Stimulated activated CD4-positive, alpha-beta T cell treated with anti-CD3 and anti-CD28 coated beads, Interleukin-12 subunit alpha, Interleukin-12 subunit beta, amount 100 ng/mL, for 4 hours (primary cell): ENCODE data around the gene FAM219A.
A peak's percentile ranks its signal among the peaks of the same experiment; 100 is the strongest.

ENCODE experiments used
- DNase-seq: peaks from one replicate; pipeline ENCODE4 v3.0.0-alpha.2; 2020

Gene FAM219A

DNA sequence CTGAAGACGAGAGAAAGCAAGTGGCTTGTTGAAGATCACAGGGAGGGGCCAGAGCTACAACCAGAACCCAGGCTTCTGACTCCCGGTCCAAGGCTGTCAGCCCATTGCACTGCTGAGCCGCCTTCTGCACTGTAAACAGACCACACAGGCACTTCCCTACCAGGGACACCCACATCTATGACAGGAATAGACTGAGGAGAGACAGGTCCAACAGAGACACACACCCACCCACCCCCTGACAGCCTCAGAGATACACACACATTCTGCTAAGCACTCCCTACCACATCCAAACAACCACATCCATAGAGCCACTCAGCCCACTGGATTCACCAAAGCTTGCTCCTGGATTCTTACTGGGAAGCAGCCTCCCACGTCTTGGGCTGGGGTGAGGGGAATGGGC, 58.6 kb downstream of the FAM219A start:
- no peak for DNase-seq

DNA sequence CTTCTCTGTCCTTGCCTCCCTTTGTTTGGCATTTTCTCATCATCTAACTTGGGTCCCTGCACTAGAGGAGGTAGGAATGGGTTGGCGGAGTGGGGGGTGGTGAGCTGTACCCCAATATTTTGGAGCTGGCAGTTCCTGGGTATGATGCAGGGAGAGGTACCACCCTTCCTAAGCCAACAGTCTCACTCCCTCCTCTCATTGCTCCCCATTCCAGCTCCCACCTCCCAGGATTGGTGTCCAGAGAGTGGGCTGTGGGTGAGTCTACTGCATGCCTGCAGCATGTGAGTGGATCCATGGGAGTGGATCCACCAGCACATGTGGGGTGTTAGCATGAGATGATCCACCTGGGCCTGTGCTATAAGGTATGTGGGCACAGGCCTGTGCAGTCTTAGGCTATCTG, 59.5 kb downstream of the FAM219A start:
- DNase-seq = no peak

DNA sequence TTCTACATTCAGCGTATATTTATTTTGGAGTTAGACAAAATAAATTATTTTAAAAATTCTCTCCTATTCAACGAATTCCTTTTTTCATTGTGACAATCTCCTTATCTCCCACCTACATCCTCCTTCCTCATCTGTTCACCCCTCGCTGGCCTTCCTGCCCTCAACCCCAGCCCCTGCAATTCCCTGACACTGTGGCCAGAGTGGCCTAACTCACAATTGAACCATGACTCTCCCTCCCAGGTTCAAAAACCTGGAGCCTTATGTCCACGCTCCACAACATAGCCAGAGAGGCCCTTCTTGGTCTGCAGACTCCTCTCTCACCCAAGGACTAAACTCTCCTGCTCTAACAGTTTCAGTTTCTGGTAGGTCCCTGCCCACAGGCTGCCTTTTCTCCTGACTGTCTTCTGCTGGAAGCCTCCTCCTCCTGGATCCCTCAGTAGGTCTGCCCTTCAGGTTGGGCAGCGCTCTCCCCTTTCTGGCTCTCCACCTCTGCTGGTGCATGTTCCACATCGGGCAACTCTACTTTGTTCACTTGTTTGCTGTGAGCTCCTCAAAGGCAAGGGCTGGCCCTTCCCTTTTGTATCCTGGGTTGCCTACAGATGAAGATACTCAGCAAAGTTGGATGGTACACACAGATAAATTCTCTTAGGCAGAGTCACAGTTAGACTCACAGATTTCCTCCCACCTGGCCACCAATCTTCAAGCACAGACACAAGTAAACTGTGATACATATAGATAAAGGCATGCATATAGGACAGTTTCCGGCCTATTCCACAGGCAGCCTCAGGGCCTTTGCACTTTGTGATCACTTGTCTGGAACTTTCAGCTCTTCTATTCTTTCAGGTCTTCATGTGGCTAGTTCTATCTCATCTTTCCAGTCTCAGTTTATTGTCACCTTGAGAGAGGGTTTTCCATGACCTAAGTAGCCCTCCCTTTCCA, 61.8 kb downstream of the FAM219A start:
- no peak for DNase-seq

- no peak for DNase-seq
These were observed 65.9 kb downstream of the FAM219A start for GRCh38 chr9:34392511-34392910.

GRCh38 chr9:34387239-34387638, 71.1 kb downstream of the FAM219A start:
- no peak for DNase-seq

- DNase-seq = no peak
These were observed 71.7 kb downstream of the FAM219A start for GRCh38 chr9:34386656-34387055.

DNA sequence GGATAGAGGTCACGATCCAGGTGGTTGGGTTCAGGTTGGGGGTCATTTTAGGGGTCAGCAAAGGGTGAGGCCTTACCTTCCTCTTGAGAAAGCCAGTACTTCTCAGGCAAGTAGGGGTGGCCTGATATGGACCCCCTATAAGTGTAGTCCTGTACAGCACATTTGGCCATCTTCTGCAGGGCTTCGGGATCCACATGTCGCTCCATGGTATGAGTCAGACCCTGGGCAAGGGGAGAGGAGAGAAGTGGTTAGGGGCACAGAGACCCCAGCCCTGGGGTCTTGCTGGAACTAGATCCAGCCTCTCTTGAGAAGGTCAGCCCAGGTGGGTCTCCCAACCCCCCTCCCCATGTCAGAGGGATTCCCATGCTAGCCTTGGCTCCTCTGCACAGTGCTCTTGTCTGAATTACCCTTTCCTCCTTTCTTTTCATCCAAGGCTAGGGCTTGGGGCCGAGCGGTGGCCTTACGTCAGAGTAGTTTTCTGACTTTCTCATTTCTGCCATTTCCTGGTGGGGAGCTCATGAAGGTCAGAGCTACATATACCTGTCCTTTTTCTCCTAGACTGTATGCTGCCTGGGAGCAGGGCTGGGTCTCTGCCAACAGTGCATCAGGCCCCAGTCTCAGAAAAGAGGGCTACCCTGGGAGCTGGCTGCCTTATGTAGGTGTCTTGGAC, 72.7 kb downstream of the FAM219A start:
- no peak for DNase-seq

DNA sequence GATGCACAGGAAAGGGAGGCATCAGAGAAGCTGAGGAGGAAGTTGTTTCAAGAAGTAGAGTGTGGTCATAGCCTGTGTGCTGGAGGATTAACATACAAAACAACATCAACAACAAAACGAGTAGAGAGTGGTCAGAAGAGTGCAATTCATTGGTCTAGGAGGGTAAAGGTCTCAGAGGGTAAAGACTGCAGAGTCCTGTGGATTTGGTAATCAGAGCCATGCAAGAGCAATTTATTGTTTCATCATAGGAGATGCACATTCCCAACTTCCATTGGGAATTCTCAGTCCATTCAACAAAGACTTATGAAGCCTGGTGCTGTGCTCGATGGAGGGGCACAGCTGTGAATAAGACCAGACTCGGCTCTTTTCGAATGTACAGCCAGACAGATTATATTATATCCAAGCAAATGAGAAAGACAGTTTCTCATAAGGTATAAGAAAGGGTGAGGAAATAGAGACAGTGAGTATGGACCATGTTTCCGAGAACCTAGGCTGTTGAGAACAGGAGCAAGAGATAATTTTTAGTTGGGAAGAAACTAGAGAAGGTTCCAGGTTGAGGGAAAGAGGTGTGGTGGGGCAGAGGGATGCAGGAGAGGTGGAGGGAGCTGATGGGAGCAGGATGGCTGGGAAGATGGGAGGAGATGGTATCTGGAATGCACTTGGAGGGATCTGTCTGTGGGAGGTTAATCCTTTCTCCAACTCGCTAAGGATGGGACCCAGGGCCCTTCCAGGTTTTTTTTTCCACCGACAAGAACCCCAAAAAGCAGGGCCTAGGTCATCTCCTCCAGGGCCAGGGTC, 73.8 kb downstream of the FAM219A start:
- DNase-seq = no peak

- no peak for DNase-seq
These were observed 74.5 kb downstream of the FAM219A start for GRCh38 chr9:34383904-34384303.

DNA sequence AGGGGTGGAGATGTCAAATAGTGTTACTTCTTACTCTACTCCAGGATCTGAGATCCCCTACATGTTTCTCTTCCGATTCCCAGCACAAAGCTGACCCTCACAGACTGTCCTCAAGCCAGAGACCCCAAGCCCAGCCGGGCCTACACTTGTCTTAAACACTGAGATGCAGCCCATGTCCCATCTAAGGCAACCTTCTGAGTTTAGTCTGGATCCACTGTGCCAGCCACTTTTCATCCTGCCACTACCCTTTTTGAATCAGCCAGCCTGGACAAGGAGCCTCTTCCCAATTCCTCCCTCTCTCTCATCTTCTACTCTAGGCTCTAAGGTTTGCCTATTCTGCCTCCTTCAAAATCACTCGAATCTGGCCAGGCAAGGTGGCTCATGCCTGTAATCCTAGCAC, 75.5 kb downstream of the FAM219A start:
- DNase-seq = no peak

- DNase-seq = no peak
These were observed 76.3 kb downstream of the FAM219A start for GRCh38 chr9:34382054-34382453.

GRCh38 chr9:34381323-34381722, 77.0 kb downstream of the FAM219A start:
- no peak for DNase-seq

GRCh38 chr9:34380511-34381315, 77.7 kb downstream of the FAM219A start:
- DNase-seq = peak; percentile 81

GRCh38 chr9:34380034-34380510, 78.3 kb downstream of the FAM219A start:
- DNase-seq = no peak

DNA sequence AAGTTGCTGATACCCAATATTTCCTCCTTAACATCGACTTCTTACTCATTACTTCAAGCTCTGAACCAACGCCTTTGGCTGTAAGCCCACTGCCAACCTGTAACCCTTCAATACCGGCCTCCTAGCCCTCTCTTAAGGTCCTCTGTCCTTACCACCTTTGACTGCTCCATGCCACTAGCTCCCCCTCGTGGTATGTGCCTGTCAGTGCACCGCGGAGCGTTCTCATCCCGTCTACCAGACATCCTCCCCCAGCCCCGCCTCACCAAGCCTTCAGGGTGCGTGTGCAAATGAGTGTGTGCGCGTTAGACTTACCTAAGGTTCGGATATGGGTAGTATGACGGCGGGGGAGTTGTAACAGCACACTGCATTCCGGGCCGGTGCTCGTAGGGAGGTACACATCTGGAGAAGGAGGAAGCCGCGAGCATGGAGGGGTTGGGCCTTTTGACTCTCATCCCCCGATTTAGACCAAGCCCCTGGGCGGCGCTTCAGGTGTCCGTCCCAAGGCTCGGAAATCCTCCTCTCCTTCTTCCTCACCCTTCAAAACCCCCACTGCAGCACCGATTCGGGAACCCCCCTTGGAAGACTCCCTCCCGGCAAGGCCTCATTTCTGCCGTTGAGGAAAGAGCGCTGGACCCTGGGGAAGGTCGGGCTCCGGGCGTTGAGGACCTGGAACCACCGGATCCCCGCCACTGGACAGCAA, 78.9 kb downstream of the FAM219A start:
- DNase-seq = peak; percentile 84

DNA sequence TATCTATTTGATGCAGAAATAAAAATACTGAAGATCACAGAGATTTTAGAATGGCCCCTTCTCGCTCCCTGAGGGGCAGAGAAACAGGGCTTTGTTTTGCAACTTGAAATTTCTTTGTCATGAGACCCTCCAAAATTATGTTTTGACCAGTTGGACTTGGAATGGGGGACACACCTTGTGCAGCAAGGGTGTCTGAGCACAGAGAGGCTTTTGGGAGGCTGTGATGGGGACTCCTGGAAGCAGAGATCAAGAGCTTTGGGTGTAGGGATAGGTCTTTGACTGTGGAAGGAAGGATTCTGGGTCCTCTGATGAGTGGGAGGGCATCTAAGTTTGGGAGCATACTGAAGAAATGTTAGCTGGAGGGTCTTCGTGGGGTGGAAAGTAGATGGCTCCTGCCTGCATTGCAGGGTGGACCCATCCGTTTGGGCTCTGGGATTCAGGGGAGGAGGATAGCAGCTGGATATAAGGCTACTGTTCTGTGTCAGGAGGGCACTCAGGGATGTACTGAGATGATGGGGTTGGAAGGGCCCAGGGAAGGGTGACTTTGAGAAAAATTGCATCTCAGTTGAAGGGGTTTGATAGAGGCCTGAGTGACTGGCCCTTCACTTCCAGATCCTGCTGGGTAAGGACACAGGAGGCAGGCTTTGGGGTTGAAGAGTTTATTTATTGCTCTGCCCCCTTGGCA, 79.9 kb downstream of the FAM219A start:
- DNase-seq = no peak

DNA sequence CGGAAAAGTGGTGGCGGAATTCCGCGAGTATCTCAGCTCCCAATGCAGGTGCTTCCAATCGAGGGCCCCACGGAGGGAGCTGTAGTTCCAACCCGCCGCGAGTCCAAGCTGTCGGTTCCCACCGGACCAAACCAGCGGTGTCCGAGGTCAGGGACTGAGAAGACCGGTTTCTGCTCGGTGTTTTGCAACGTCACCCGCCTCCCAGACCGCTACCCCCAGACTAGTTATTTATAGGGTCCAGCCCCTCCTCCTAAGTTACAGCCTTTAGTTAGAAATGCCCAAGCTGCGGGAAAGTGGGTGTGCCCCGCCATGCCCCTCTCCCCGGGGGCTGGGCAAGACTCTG, 81.0 kb downstream of the FAM219A start:
- no peak for DNase-seq

DNA sequence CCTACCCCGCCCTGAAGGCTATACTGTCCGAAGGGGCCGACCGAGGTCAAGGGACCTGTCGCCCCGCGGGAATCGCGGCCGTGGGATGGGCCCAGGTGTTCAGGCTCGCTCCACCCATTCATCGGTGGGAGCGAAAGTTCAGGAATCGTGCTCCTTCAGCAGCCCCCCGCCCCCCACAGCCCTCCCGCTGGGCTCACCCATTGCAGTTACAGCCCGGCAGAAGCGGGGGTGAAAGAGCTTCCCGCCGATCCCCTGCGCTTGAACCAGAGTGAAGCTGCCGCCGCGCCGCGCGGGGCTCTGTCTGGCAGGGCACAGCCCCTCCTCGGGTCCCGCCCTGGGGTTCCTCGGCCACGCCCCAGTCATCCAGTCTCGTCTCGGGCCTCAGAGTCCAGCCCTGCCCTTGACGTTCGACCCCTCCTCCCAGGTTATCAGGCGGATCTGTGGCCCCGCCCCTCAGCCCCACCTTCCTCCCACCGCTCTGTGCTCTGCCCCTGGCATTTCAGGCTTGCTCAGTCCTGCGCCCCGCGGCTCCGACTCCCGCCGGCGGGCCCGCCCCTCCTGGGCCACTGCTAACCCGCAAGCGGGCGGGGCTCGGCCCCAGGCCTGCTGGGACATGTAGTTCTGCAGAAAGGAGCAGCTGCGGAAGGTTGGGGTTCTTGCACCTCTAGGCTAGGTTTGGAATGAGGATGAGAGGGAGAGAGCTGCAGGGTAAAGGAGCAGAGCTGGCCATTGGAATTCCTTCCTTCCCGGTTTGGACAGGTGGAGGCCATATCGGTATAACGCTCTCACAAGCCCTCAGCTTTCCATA, 81.6 kb downstream of the FAM219A start, which contains the start of gene MYORG:
Gene MYORG (minus strand): TSS at position 303 of the 808 bp plus-strand sequence. CDS start 3,955 bp downstream, outside the sequence.
- DNase-seq = peak; percentile 94

DNA sequence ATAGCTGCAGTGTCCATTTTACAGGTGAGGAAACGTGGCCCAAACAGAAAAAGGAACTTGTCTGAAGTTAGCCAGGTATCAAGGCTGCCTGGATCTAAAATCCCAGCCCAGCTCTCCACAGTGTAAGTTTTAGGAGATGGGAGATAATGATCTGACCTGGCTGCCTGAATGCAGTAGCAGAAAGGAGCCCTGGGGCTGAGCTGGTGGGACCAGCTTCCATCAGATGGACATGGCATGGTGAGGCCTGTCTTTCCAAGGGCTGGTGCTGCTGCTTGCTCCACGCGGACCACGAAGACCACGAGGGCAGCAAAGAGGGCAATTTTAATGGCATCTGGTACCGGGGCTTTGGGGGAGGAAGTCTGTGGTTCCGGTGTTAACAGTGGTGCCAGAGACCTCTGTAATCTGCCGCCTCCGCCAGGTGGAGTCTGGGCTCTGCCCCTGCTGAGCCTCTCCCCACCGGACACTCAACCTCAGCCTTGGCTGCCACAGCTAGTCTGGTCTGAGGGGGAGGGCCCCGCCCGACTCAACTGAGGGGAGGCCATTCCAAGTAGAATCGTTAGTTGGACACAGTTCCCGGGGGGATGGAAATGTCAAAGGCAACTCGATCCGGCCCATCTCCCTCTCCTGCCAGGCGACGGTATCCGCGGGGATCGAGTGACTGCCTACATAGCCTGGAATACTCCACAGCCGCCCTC, 82.3 kb downstream of the FAM219A start:
- peak; percentile 27 for DNase-seq
